Lower leg skin (tissue), 3 donors: ENCODE results near the gene PDE6B.

Experiments used
- CTCF ChIP-seq, 3 donors: fragments of 450-650 bp; IDR thresholded peaks; one replicate each; pipeline ENCODE4 v1.5.1; 2016; ENCODE audit warnings: antibody characterized with exemption in 3 of 3, mild to moderate bottlenecking in 3 of 3, moderate library complexity in 2 of 3
- POLR2A ChIP-seq, 2 donors: fragments of 450-650 bp; IDR thresholded peaks; one replicate each; pipeline ENCODE4 v1.6.1; 2016 to 2017; ENCODE audit warnings: antibody characterized with exemption in 2 of 2, mild to moderate bottlenecking in 1 of 2, moderate library complexity in 1 of 2

GRCh38 chr4:626201-627091, 1.1 kb downstream of the PDE6B start:
- TF ChIP-seq CTCF (IDR thresholded peaks at IDR 0.05) (no peak), POLR2A (IDR thresholded peaks at IDR 0.05) (no peak)
